IMR-90 (cell line): ENCODE data around the gene KRT82. TPM values are rescaled to one million over a fixed set of nuclear protein-coding genes. Genes with fewer than 3 reads are reported as not detected.

ENCODE experiments used
- ATAC-seq: fragments of 200-7000 bp; cut with Tn5 transposase; 2 replicates; pipeline ENCODE4 v1.9.1; 2020; ENCODE audit warnings: low read depth, mild to moderate bottlenecking, moderate library complexity
- BruUV-seq: library from RNA; stranded (reverse); fragments of 400-500 nt; replicated peaks from 2 replicates; lab custom pipeline; 2021; lab: Mats Ljungman, UMichigan
- CTCF ChIA-PET: fragments of 300-600 bp; formaldehyde crosslinking; extraction: SDS; loops from one replicate; lab custom pipeline; 2021; ENCODE audit warnings: antibody characterized with exemption; lab: Yijun Ruan, JAX
- POLR2A ChIA-PET: fragments of 300-600 bp; sonication (Branson Sonifier 250); formaldehyde crosslinking; loops from one replicate; lab custom pipeline; 2022; ENCODE audit warnings: antibody characterized with exemption; ENCODE audit not compliant: unreplicated experiment; lab: Charles Lee
- DNase-seq: peaks from one replicate; pipeline ENCODE4 v3.0.0; 2013
- H2AFZ ChIP-seq: replicated peaks from 2 replicates; pipeline ENCODE3; 2013; ENCODE audit warnings: low read length, mild to moderate bottlenecking; ENCODE audit not compliant: poor library complexity
- H2AK5ac ChIP-seq: 2 replicates; pipeline ENCODE4 v1.6.1; 2013; ENCODE audit warnings: low read depth, low read length, inconsistent platforms
- H2AK9ac ChIP-seq: replicated peaks from 2 replicates; pipeline ENCODE3; 2013; ENCODE audit warnings: mild to moderate bottlenecking, low read depth, low read length, moderate library complexity; ENCODE audit not compliant: poor library complexity
- H2BK120ac ChIP-seq: 2 replicates; pipeline ENCODE4 v1.6.1; 2013; ENCODE audit warnings: low read depth, low read length, inconsistent platforms
- H2BK15ac ChIP-seq: 3 replicates; pipeline ENCODE4 v1.6.1; 2013; ENCODE audit warnings: low read depth, low read length, inconsistent platforms
- H2BK20ac ChIP-seq: 2 replicates; pipeline ENCODE4 v1.6.1; 2013; ENCODE audit warnings: low read depth, mild to moderate bottlenecking, inconsistent platforms, low read length, moderate library complexity
- H2BK5ac ChIP-seq: 2 replicates; pipeline ENCODE4 v1.6.1; 2013; ENCODE audit warnings: mild to moderate bottlenecking, low read depth, low read length, inconsistent platforms; ENCODE audit not compliant: poor library complexity, severe bottlenecking
- H3K14ac ChIP-seq: replicated peaks from 2 replicates; pipeline ENCODE4 v1.6.1; 2013; ENCODE audit warnings: low read depth, low read length, inconsistent platforms
- H3K18ac ChIP-seq: 2 replicates; pipeline ENCODE4 v1.6.1; 2013; ENCODE audit warnings: low read depth, low read length, control low read depth
- H3K23ac ChIP-seq: 2 replicates; pipeline ENCODE4 v1.6.1; 2013; ENCODE audit warnings: low read depth, low read length, inconsistent platforms
- H3K27ac ChIP-seq: 2 replicates; pipeline ENCODE4 v1.5.1; 2013; ENCODE audit warnings: mild to moderate bottlenecking, control low read depth, low read length; ENCODE audit not compliant: insufficient read depth
- H3K27me3 ChIP-seq: 2 replicates; pipeline ENCODE4 v1.6.1; 2013; ENCODE audit warnings: low read length; ENCODE audit not compliant: control insufficient read depth, insufficient read depth
- H3K36me3 ChIP-seq: 2 replicates; pipeline ENCODE4 v1.6.1; 2013; ENCODE audit warnings: low read length, mixed read lengths; ENCODE audit not compliant: control insufficient read depth, insufficient read depth
- H3K4ac ChIP-seq: 2 replicates; pipeline ENCODE4 v1.6.1; 2013; ENCODE audit warnings: low read depth, low read length, inconsistent platforms
- H3K4me1 ChIP-seq: 2 replicates; pipeline ENCODE4 v1.6.1; 2013; ENCODE audit warnings: low read length, mixed read lengths; ENCODE audit not compliant: control insufficient read depth, insufficient read depth
- H3K4me2 ChIP-seq: 2 replicates; pipeline ENCODE4 v1.6.1; 2013; ENCODE audit warnings: low read depth, mild to moderate bottlenecking, control low read depth, low read length, moderate library complexity
- H3K4me3 ChIP-seq: 2 replicates; pipeline ENCODE4 v1.5.1; 2013; ENCODE audit warnings: low read depth, mild to moderate bottlenecking, control low read depth, low read length, moderate library complexity; ENCODE audit not compliant: insufficient read depth
- H3K56ac ChIP-seq: 2 replicates; pipeline ENCODE4 v1.6.1; 2013; ENCODE audit warnings: low read length, inconsistent platforms; ENCODE audit not compliant: insufficient read depth; ENCODE audit errors: extremely low read depth
- H3K79me1 ChIP-seq, 2 experiments: 2 replicates each; pipeline ENCODE4 v1.6.1; 2013; ENCODE audit warnings: low read length in 2 of 2, inconsistent platforms in 1 of 2, low read depth in 1 of 2
- H3K9ac ChIP-seq: 2 replicates; pipeline ENCODE4 v1.6.1; 2013; ENCODE audit warnings: low read depth, low read length, control low read depth
- H3K9me1 ChIP-seq: 2 replicates; pipeline ENCODE4 v1.6.1; 2013; ENCODE audit warnings: low read length, inconsistent platforms; ENCODE audit not compliant: insufficient read depth
- H3K9me3 ChIP-seq: 2 replicates; pipeline ENCODE4 v1.6.1; 2013; ENCODE audit warnings: low read length; ENCODE audit not compliant: control insufficient read depth, insufficient read depth
- H4K20me1 ChIP-seq: 2 replicates; pipeline ENCODE4 v1.6.1; 2013; ENCODE audit warnings: low read length, inconsistent platforms; ENCODE audit not compliant: insufficient read depth
- H4K5ac ChIP-seq: 2 replicates; pipeline ENCODE4 v1.6.1; 2013; ENCODE audit warnings: mild to moderate bottlenecking, low read depth, low read length, control low read depth
- H4K8ac ChIP-seq, 2 experiments: 2 replicates each; pipeline ENCODE4 v1.6.1; 2013; ENCODE audit warnings: low read depth in 2 of 2, low read length in 2 of 2, control low read depth in 1 of 2, inconsistent platforms in 1 of 2
- H4K91ac ChIP-seq: 2 replicates; pipeline ENCODE4 v1.6.1; 2013; ENCODE audit warnings: low read depth, low read length, inconsistent platforms; ENCODE audit not compliant: insufficient read depth
- BHLHE40 ChIP-seq: fragments of 150-350 bp; IDR thresholded peaks from 2 replicates; pipeline ENCODE4 v1.6.1; 2016; ENCODE audit warnings: mild to moderate bottlenecking, low read depth, low read length
- CEBPB ChIP-seq: IDR thresholded peaks from 2 replicates; pipeline ENCODE4 v1.6.1; 2012; ENCODE audit warnings: low read depth, low read length, improper control_type of control experiment
- MXI1 ChIP-seq: IDR thresholded peaks from 2 replicates; pipeline ENCODE4 v1.6.1; 2012; ENCODE audit warnings: low read depth, mild to moderate bottlenecking, low read length, moderate library complexity, borderline replicate concordance
- WGBS, 2 experiments: methylation state at CpG; one replicate each; pipeline versions ENCODE4 v1.1.5 to v1.1.7; 2013; ENCODE audit warnings: missing lambda C conversion rate in 2 of 2; ENCODE audit not compliant: insufficient read length in 1 of 2; ENCODE audit errors: extremely low coverage in 2 of 2; 5-methylcytosine and 5-hydroxymethylcytosine counted together
- dilution Hi-C: fragments of 300-500 bp; cut with HindIII; formaldehyde crosslinking; loops from one replicate; pipeline ENCODE4 v1.14.3; 2018; ENCODE audit warnings: low sequenced_read_pairs; ENCODE audit not compliant: unreplicated experiment
- in situ Hi-C: fragments of 300-500 bp; cut with MboI; formaldehyde crosslinking; loops from 3 replicates; pipeline ENCODE4 v1.14.3; 2019; ENCODE audit warnings: low sequenced_read_pairs, inconsistent platforms, mixed read lengths
- intact Hi-C: fragments of 100-400 bp; cut with micrococcal nuclease; formaldehyde crosslinking; loops from 2 replicates; pipeline ENCODE4 v1.10.0; 2022
- polyA plus RNA-seq, 3 experiments: library from polyadenylated mRNA; depleted of rRNA; stranded (reverse); fragments of >200 nt; gene quantifications; 2 replicates each; pipeline ENCODE4 v1.2.3, GENCODE V29; 2012; ENCODE audit warnings: low replicate concordance in 1 of 3
- total RNA-seq: library from RNA; depleted of rRNA; stranded (reverse); fragments of >200 nt; gene quantifications from 2 replicates; pipeline ENCODE4 v1.2.3, GENCODE V29; 2012

The KRT82 gene
- total and polyA plus RNA-seq, 2 of the 4 experiments (the other 2 are of a cell fraction), result not detected

GRCh38 chr12:52415870-52416750, 10.0 kb upstream of the KRT82 start:
- Histone ChIP-seq H2BK120ac (no peak overlapping the region), H3K18ac (no peak overlapping the region), H2AK9ac (no peak overlapping the region), H3K27ac (no peak overlapping the region), H4K5ac (no peak overlapping the region), H3K9me3 (no peaks in the 10 kb centered on the region), H3K9me1 (peaks cover 6% of the 10 kb centered on the region; the same call in 1 of the 2 replicates), H4K20me1 (no peaks in the 10 kb centered on the region), H3K4me3 (no peak overlapping the region), H3K4me1 (no peaks in the 10 kb centered on the region), H3K36me3 (no peaks in the 10 kb centered on the region), H3K14ac (no peak overlapping the region), H3K23ac (no peak overlapping the region), H3K79me1 (no peaks in the 10 kb centered on the region), H3K9ac (no peak overlapping the region), H2AFZ (no peak overlapping the region), H4K91ac (peak overlapping the region; percentile 10; the same call in 1 of the 2 replicates), H4K8ac (no peak overlapping the region), H3K4ac (no peak overlapping the region), H2BK20ac (no peak overlapping the region), H2BK5ac (no peak overlapping the region), H2BK15ac (no peak overlapping the region), H3K56ac (no peak overlapping the region), H3K4me2 (no peak overlapping the region), H2AK5ac (no peak overlapping the region), H3K27me3 (peaks cover 7% of the 10 kb centered on the region)
- dilution Hi-C loops (no loop called here), intact Hi-C loops (no loop called here), in situ Hi-C loops (no loop called here)
- CTCF ChIA-PET, result interaction anchor here (0.6 kb wide), 1 partner anchor 449 kb away, joined by 3 read pairs; no protein-coding TSS in a partner anchor
- 79% methylated on average over 8 of the region's 10 CpGs; no CpG with 5 or more reads in 1 of the 2 experiments for WGBS, 2 experiments
- POLR2A ChIA-PET, result no interaction called here
- no TSS peak for BruUV-seq
- TF ChIP-seq CEBPB (peak; percentile 44; the same call in 1 of the 2 replicates), MXI1 (0 out of 2 replicates have a peak, but pooled peaks have one; percentile 24), BHLHE40 (no peak)
- peak; percentile 71 for DNase-seq
- peak; percentile 60 for ATAC-seq
